CD4-positive, alpha-beta T cell treated with Interferon gamma for 1 hour (primary cell): Measurements from ENCODE around the gene NT5DC2.
"Not testable (repeated sequence)": the region's sequence is repeated elsewhere in the genome, so short reads cannot be mapped to it uniquely, and the experiment has no call there.

ENCODE experiments used
- DNase-seq: peaks from one replicate; pipeline ENCODE4 v3.0.0-alpha.2; 2020

The NT5DC2 gene

GRCh38 chr3:52537165-52537620 is 3.5 kb upstream of the NT5DC2 start:
- no peak for DNase-seq

- DNase-seq = peak; percentile 99
Measured at GRCh38 chr3:52536369-52537164, 2.9 kb upstream of the NT5DC2 start, which contains the start of gene UQCC5. TSS of gene UQCC5 (plus strand) at chr3:52536605. CDS start at chr3:52536756, 151 bp downstream.

GRCh38 chr3:52536112-52536368 is 2.4 kb upstream of the NT5DC2 start:
- DNase-seq = no peak

- DNase-seq = no peak
Measured at GRCh38 chr3:52535411-52536111, 1.9 kb upstream of the NT5DC2 start.

- DNase-seq = no peak
Measured at GRCh38 chr3:52534281-52535183, 875 bp upstream of the NT5DC2 start.

GRCh38 chr3:52532838-52533622 is 627 bp downstream of the NT5DC2 start:
- no peak for DNase-seq

GRCh38 chr3:52532517-52532837 is 1.2 kb downstream of the NT5DC2 start:
- DNase-seq = peak; percentile 43

GRCh38 chr3:52531860-52532516 is 1.7 kb downstream of the NT5DC2 start:
- DNase-seq = no peak

GRCh38 chr3:52530918-52531826 is 2.5 kb downstream of the NT5DC2 start:
- no peak for DNase-seq

- no peak for DNase-seq
Measured at GRCh38 chr3:52529376-52530333, 4.0 kb downstream of the NT5DC2 start.

- no peak for DNase-seq
Measured at GRCh38 chr3:52528586-52529375, 4.9 kb downstream of the NT5DC2 start.

- no peak for DNase-seq
Measured at GRCh38 chr3:52527732-52528585, 5.7 kb downstream of the NT5DC2 start.

- no peak for DNase-seq
Measured at GRCh38 chr3:52527039-52527731, 6.5 kb downstream of the NT5DC2 start.

GRCh38 chr3:52526671-52527038 is 7.0 kb downstream of the NT5DC2 start:
- not testable (repeated sequence) for DNase-seq

- DNase-seq = no peak
Measured at GRCh38 chr3:52525680-52526561, 7.7 kb downstream of the NT5DC2 start.
